BLaER1 (cell line): ENCODE data around the gene CDKN2A.

Experiments used
- H3K27ac ChIP-seq: shearing (Covaris generic); formaldehyde crosslinking; 2 replicates; pipeline ENCODE4 v1.8.1; 2022
- H3K27me3 ChIP-seq: shearing (Covaris generic); formaldehyde crosslinking; 2 replicates; pipeline ENCODE4 v1.8.1; 2022
- H3K36me3 ChIP-seq: shearing (Covaris generic); formaldehyde crosslinking; 2 replicates; pipeline ENCODE4 v1.8.1; 2022
- H3K4me1 ChIP-seq: shearing (Covaris generic); formaldehyde crosslinking; 2 replicates; pipeline ENCODE4 v1.8.1; 2022
- H3K4me2 ChIP-seq: shearing (Covaris generic); formaldehyde crosslinking; 2 replicates; pipeline ENCODE4 v1.8.1; 2022
- H3K4me3 ChIP-seq: shearing (Covaris generic); formaldehyde crosslinking; 2 replicates; pipeline ENCODE4 v1.8.1; 2022
- H3K9ac ChIP-seq: shearing (Covaris generic); formaldehyde crosslinking; 2 replicates; pipeline ENCODE4 v1.8.1; 2022
- H3K9me3 ChIP-seq: shearing (Covaris generic); formaldehyde crosslinking; 2 replicates; pipeline ENCODE4 v1.8.1; 2022
- H4K20me1 ChIP-seq: shearing (Covaris generic); formaldehyde crosslinking; 2 replicates; pipeline ENCODE4 v1.8.1; 2022
- Cebpa-rat ChIP-seq: shearing (Covaris generic); IDR thresholded peaks from 2 replicates; pipeline ENCODE4 v1.8.1; 2022

The CDKN2A gene

GRCh38 chr9:22033012-22033630 is 38.9 kb upstream of the CDKN2A start:
- H3K27me3 ChIP-seq: no peaks in the 10 kb centered on the region
- H3K4me1 ChIP-seq: peaks cover 15% of the 10 kb centered on the region; the same call in 1 of the 2 replicates
- no peak overlapping the region for H3K4me2 ChIP-seq
- no peaks in the 10 kb centered on the region for H3K36me3 ChIP-seq
- no peak overlapping the region for H3K4me3 ChIP-seq
- H3K27ac ChIP-seq: no peak overlapping the region
- no peaks in the 10 kb centered on the region for H4K20me1 ChIP-seq
- TF ChIP-seq Cebpa-rat: no peak
- no peaks in the 10 kb centered on the region for H3K9me3 ChIP-seq
- no peak overlapping the region for H3K9ac ChIP-seq

DNA sequence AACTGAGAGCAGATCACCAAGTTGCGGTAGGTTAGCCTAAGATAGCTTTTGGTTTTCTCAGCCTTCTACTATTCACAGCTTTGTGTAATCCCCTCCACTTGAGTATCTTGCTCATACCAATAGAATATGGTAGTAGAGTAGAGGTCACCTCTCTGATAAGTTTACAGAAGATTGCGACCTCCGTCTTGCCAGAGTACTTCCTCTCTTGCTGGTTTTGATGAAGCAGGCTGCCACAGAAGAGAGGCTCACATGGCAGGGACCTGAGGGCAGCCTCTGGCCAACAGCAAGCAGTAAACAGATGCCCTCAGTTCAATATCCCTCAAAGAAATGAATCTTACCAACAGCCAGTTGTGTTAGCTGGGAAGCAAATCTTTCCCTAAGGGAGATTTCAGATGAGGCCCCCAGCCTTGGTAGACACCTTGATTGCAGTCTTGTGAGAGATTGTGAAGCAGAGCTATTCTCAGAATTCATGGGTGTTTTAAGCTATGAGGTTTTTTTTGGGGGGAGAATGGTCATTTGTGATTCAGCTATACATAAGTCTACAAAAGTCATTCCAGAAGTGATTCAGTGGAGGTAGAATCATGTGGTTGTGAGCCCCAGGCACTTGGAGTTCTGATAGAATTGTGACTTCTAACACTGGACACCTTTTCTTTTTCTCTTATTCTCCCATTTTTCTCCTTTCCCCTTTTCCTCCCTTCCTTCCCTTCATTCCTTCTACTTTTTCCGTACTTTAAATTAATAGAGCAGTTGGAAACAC is 37.6 kb upstream of the CDKN2A start:
- H3K36me3 ChIP-seq: no peaks in the 10 kb centered on the region
- H3K4me3 ChIP-seq: no peak overlapping the region
- H3K4me1 ChIP-seq: 0 out of 2 replicates have a peak, but pooled peaks cover 7% of the 10 kb centered on the region
- H3K9me3 ChIP-seq: no peaks in the 10 kb centered on the region
- H3K27me3 ChIP-seq: no peaks in the 10 kb centered on the region
- no peak overlapping the region for H3K4me2 ChIP-seq
- TF ChIP-seq Cebpa-rat: no peak
- no peaks in the 10 kb centered on the region for H4K20me1 ChIP-seq
- no peak overlapping the region for H3K27ac ChIP-seq
- H3K9ac ChIP-seq: no peak overlapping the region

- Histone ChIP-seq H3K4me1 (no peaks in the 10 kb centered on the region), H3K4me2 (no peak overlapping the region), H4K20me1 (no peaks in the 10 kb centered on the region), H3K9me3 (no peaks in the 10 kb centered on the region), H3K27ac (no peak overlapping the region), H3K4me3 (no peak overlapping the region), H3K36me3 (no peaks in the 10 kb centered on the region), H3K9ac (no peak overlapping the region), H3K27me3 (no peaks in the 10 kb centered on the region)
- no peak for TF ChIP-seq Cebpa-rat
These were observed 36.0 kb upstream of the CDKN2A start for GRCh38 chr9:22030101-22030598.

DNA sequence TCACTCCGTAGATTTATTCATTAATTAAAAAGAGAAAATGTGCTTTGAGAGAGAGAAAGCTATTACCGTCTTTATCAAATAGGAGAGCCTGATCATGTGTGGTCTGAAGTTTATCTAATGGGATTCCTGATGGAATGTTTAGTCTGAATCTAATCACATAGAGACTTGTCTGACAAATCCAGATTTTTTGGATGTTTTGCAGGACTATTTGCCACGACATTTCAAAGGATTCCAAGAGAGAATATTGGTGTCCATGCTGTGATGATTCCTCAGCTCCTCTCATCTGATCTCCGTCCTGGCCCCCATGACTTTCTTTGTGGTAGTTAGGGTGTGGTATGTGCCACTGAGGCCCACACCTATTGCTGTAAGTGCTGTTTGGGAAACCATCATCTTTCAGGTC is 35.0 kb upstream of the CDKN2A start:
- H3K36me3 ChIP-seq: 0 out of 2 replicates have a peak, but pooled peaks cover 6% of the 10 kb centered on the region
- TF ChIP-seq Cebpa-rat: no peak
- no peaks in the 10 kb centered on the region for H3K4me1 ChIP-seq
- no peaks in the 10 kb centered on the region for H4K20me1 ChIP-seq
- H3K27ac ChIP-seq: no peak overlapping the region
- no peak overlapping the region for H3K4me2 ChIP-seq
- H3K9ac ChIP-seq: no peak overlapping the region
- H3K27me3 ChIP-seq: no peaks in the 10 kb centered on the region
- peaks cover 6% of the 10 kb centered on the region; the same call in 1 of the 2 replicates for H3K9me3 ChIP-seq
- no peak overlapping the region for H3K4me3 ChIP-seq

DNA sequence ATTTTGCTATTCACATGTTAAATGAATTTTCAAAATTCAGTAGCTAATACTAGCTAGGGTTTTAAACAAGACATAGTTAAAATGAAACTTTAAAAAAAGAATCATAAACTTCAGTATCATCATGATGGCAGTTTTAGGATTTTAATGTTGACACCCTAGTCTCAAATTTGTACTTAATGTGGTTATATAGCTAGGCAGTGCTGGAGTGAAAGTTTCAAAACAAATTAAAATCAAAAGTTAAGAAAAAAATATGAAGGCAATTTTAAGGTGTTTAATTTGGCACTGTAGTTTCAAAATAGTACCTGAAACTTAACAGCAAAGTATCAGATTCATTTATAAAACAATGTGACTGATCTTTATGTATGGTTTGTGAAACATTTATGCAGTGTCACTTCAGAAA is 34.2 kb upstream of the CDKN2A start:
- no peak overlapping the region for H3K9ac ChIP-seq
- H3K4me1 ChIP-seq: no peaks in the 10 kb centered on the region
- H3K27ac ChIP-seq: no peak overlapping the region
- TF ChIP-seq Cebpa-rat: no peak
- H3K4me3 ChIP-seq: no peak overlapping the region
- H3K9me3 ChIP-seq: peaks cover 6% of the 10 kb centered on the region; the same call in 1 of the 2 replicates
- no peaks in the 10 kb centered on the region for H3K27me3 ChIP-seq
- H4K20me1 ChIP-seq: no peaks in the 10 kb centered on the region
- 0 out of 2 replicates have a peak, but pooled peaks cover 8% of the 10 kb centered on the region for H3K36me3 ChIP-seq
- no peak overlapping the region for H3K4me2 ChIP-seq

DNA sequence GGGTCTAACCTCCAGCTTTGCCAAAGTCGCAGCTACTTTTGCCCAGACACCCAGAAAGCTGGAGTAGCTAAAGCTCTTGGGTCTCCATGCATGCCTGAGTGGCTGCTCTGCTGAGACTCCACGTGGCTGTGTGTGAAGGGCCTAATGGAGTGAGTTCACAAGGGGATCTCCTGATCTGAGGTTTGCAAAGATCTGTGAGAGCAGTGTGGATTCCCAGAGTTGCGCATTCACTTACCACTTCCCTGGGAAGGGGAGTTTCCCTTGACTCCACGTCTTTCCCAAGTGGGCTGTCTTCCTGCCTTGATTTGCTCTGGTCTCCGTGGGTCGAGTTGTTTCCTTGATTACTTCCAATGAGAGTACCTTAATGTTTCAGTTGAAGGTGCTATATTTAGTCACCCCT is 32.5 kb upstream of the CDKN2A start:
- Histone ChIP-seq H3K27ac (no peak overlapping the region), H3K9ac (no peak overlapping the region), H3K4me2 (no peak overlapping the region), H3K9me3 (peaks cover 9% of the 10 kb centered on the region; the same call in 1 of the 2 replicates), H3K36me3 (0 out of 2 replicates have a peak, but pooled peaks cover 8% of the 10 kb centered on the region), H3K4me3 (no peak overlapping the region), H4K20me1 (no peaks in the 10 kb centered on the region), H3K4me1 (no peaks in the 10 kb centered on the region), H3K27me3 (no peaks in the 10 kb centered on the region)
- TF ChIP-seq Cebpa-rat: no peak

DNA sequence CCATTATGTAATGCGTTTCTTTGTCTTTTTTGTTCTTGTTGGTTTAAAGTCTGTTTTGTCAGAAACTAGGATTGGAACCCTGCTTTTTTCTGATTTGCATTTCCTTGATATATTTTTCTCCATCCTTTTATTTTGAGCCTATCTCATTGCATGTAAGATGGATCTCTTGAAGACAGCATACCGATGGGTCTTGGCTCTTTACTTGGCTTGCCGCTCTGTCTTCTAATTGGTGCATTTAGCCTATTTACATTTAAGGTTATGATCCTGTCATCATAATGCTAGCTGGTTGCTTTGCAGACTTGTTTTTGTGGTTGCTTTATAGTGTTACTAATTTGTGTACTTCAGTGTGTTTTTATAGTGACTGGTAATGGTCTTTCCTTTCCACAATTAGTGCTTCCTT is 28.2 kb upstream of the CDKN2A start:
- no peak overlapping the region for H3K9ac ChIP-seq
- H3K27ac ChIP-seq: no peak overlapping the region
- no peak for TF ChIP-seq Cebpa-rat
- H3K4me3 ChIP-seq: no peak overlapping the region
- H3K4me2 ChIP-seq: no peak overlapping the region
- H3K9me3 ChIP-seq: peaks cover 26% of the 10 kb centered on the region; the same call in 1 of the 2 replicates
- no peaks in the 10 kb centered on the region for H3K27me3 ChIP-seq
- no peaks in the 10 kb centered on the region for H3K4me1 ChIP-seq
- 0 out of 2 replicates have a peak, but pooled peaks cover 8% of the 10 kb centered on the region for H3K36me3 ChIP-seq
- no peaks in the 10 kb centered on the region for H4K20me1 ChIP-seq

- TF ChIP-seq Cebpa-rat: no peak
- peaks cover under 1% of the 10 kb centered on the region; the same call in 1 of the 2 replicates for H3K36me3 ChIP-seq
- H3K27me3 ChIP-seq: peaks cover 60% of the 10 kb centered on the region
- peaks cover 12% of the 10 kb centered on the region; the same call in 1 of the 2 replicates for H3K9me3 ChIP-seq
- H3K4me1 ChIP-seq: peaks cover 10% of the 10 kb centered on the region
- no peak overlapping the region for H3K4me2 ChIP-seq
- no peak overlapping the region for H3K27ac ChIP-seq
- no peak overlapping the region for H3K9ac ChIP-seq
- peaks cover 65% of the 10 kb centered on the region for H4K20me1 ChIP-seq
- H3K4me3 ChIP-seq: no peak overlapping the region
These were observed 16.9 kb upstream of the CDKN2A start for GRCh38 chr9:22010866-22011625.

DNA sequence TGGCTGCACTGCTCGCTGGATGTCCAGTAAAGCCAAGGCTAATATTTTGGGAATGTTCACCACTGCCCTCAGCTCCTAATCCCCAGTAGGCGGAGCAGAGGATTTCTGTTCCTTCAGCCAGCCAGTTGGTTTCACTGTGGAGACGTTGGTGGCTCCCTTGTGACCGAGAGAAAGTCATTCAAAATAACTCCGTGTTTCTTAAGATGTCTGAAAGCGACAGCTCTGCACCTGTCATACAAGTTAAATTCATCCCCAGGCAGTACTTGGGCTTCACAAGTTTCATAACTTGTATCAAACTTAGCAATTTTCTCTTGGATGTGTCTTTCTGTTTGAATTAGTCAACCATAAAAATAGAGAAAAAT is 15.3 kb upstream of the CDKN2A start:
- Histone ChIP-seq H3K4me3 (peak overlapping the region; percentile 54), H3K9ac (no peak overlapping the region), H3K27me3 (peaks cover 75% of the 10 kb centered on the region), H3K4me1 (peaks cover 10% of the 10 kb centered on the region), H3K4me2 (peak overlapping the region; percentile 60), H3K27ac (no peak overlapping the region), H4K20me1 (peaks cover 80% of the 10 kb centered on the region), H3K36me3 (peaks cover 4% of the 10 kb centered on the region; the same call in 1 of the 2 replicates), H3K9me3 (peaks cover 12% of the 10 kb centered on the region; the same call in 1 of the 2 replicates)
- no peak for TF ChIP-seq Cebpa-rat
